Measurements from ENCODE around the gene RAB8B.

Gene RAB8B

GRCh38 chr15:63264688-63265293 lies 75.4 kb downstream of the RAB8B start:
- Mint-ChIP-seq H3K4me3 (no peak overlapping the region), H3K4me1 (peaks cover 4% of the 10 kb centered on the region), H3K9me3 (no peaks in the 10 kb centered on the region), H3K36me3 (peaks cover 22% of the 10 kb centered on the region), H3K27me3 (no peaks in the 10 kb centered on the region), H3K27ac (peak overlapping the region; percentile 4)
- ATAC-seq (ENCODE audit: low read depth) (no peak), DNase-seq (ENCODE audit: low spot score in 2 of 2) (no peak)

- H3K4me3 Mint-ChIP-seq, result no peak overlapping the region
- peaks cover under 1% of the 10 kb centered on the region for H3K36me3 Mint-ChIP-seq
- H3K27ac Mint-ChIP-seq, result peak overlapping the region; percentile 15
- peaks cover 14% of the 10 kb centered on the region for H3K4me1 Mint-ChIP-seq
- H3K9me3 Mint-ChIP-seq, result no peaks in the 10 kb centered on the region
- DNase-seq (ENCODE audit: low spot score in 2 of 2), result no peak
- H3K27me3 Mint-ChIP-seq, result no peaks in the 10 kb centered on the region
- no peak for ATAC-seq (ENCODE audit: low read depth)
These were observed 85.0 kb downstream of the RAB8B start for GRCh38 chr15:63274427-63274826.

GRCh38 chr15:63276342-63277037 lies 87.1 kb downstream of the RAB8B start:
- peak overlapping the region; percentile 36 for H3K27ac Mint-ChIP-seq
- H3K27me3 Mint-ChIP-seq, result no peaks in the 10 kb centered on the region
- DNase-seq (ENCODE audit: low spot score in 2 of 2) (no peak), ATAC-seq (ENCODE audit: low read depth) (no peak)
- no peaks in the 10 kb centered on the region for H3K9me3 Mint-ChIP-seq
- H3K4me3 Mint-ChIP-seq, result peak overlapping the region; percentile 87
- H3K4me1 Mint-ChIP-seq, result peaks cover 14% of the 10 kb centered on the region
- peaks cover 2% of the 10 kb centered on the region for H3K36me3 Mint-ChIP-seq

GRCh38 chr15:63277038-63277892 lies 87.9 kb downstream of the RAB8B start, which contains the start of gene APH1B:
Gene APH1B, plus strand, starts transcription at chr15:63277605. Its CDS starts 19 bp downstream, at chr15:63277624.
- Mint-ChIP-seq H3K27ac (peak within 1 kb of the TSS; percentile 85), H3K36me3 (peaks cover 2% of the 10 kb centered on the region), H3K4me1 (peaks cover 14% of the 10 kb centered on the region), H3K27me3 (no peaks in the 10 kb centered on the region), H3K9me3 (no peaks in the 10 kb centered on the region), H3K4me3 (peak within 1 kb of the TSS; percentile 92)
- DNase-seq (ENCODE audit: low spot score in 2 of 2), result peak; percentile 69 to 71
- peak; percentile 77 for ATAC-seq (ENCODE audit: low read depth)

- DNase-seq (ENCODE audit: low spot score in 2 of 2) (no peak), ATAC-seq (ENCODE audit: low read depth) (peak; percentile 3)
- Mint-ChIP-seq H3K27ac (peak overlapping the region; percentile 85), H3K4me3 (peak overlapping the region; percentile 92), H3K9me3 (no peaks in the 10 kb centered on the region), H3K36me3 (peaks cover 2% of the 10 kb centered on the region), H3K4me1 (peaks cover 14% of the 10 kb centered on the region), H3K27me3 (no peaks in the 10 kb centered on the region)
These were observed 88.6 kb downstream of the RAB8B start for GRCh38 chr15:63277893-63278456.

- Mint-ChIP-seq H3K9me3 (no peaks in the 10 kb centered on the region), H3K4me1 (peaks cover 8% of the 10 kb centered on the region), H3K4me3 (no peak overlapping the region), H3K27ac (no peak overlapping the region), H3K36me3 (peaks cover 6% of the 10 kb centered on the region), H3K27me3 (no peaks in the 10 kb centered on the region)
- ATAC-seq (ENCODE audit: low read depth) (no peak), DNase-seq (ENCODE audit: low spot score in 2 of 2) (no peak)
These were observed 93.7 kb downstream of the RAB8B start for GRCh38 chr15:63283126-63283525.

- H3K27me3 Mint-ChIP-seq, result no peaks in the 10 kb centered on the region
- H3K36me3 Mint-ChIP-seq, result peaks cover 6% of the 10 kb centered on the region
- no peak for DNase-seq (ENCODE audit: low spot score in 2 of 2)
- no peak overlapping the region for H3K4me3 Mint-ChIP-seq
- H3K9me3 Mint-ChIP-seq, result no peaks in the 10 kb centered on the region
- no peak for ATAC-seq (ENCODE audit: low read depth)
- peaks cover 6% of the 10 kb centered on the region for H3K4me1 Mint-ChIP-seq
- no peak overlapping the region for H3K27ac Mint-ChIP-seq
These were observed 94.9 kb downstream of the RAB8B start for GRCh38 chr15:63284335-63284734.

- peaks cover 6% of the 10 kb centered on the region for H3K4me1 Mint-ChIP-seq
These were observed 97.7 kb downstream of the RAB8B start for GRCh38 chr15:63287109-63287508.

GRCh38 chr15:63288342-63288741 lies 98.9 kb downstream of the RAB8B start:
- H3K9me3 Mint-ChIP-seq, result no peaks in the 10 kb centered on the region
- H3K4me1 Mint-ChIP-seq, result peaks cover 10% of the 10 kb centered on the region
- no peak for ATAC-seq (ENCODE audit: low read depth)
- H3K4me3 Mint-ChIP-seq, result no peak overlapping the region
- no peak overlapping the region for H3K27ac Mint-ChIP-seq
- H3K36me3 Mint-ChIP-seq, result peaks cover 4% of the 10 kb centered on the region
- H3K27me3 Mint-ChIP-seq, result no peaks in the 10 kb centered on the region
- DNase-seq (ENCODE audit: low spot score in 2 of 2), result no peak

More at GRCh38 chr15:63287109-63287508, 97.7 kb downstream of the RAB8B start:
- H3K4me3 Mint-ChIP-seq, result no peak overlapping the region
- no peaks in the 10 kb centered on the region for H3K9me3 Mint-ChIP-seq
- ATAC-seq (ENCODE audit: low read depth), result no peak
- no peak overlapping the region for H3K27ac Mint-ChIP-seq
- peaks cover 4% of the 10 kb centered on the region for H3K36me3 Mint-ChIP-seq
- no peak for DNase-seq (ENCODE audit: low spot score in 2 of 2)
- no peaks in the 10 kb centered on the region for H3K27me3 Mint-ChIP-seq

- ATAC-seq (ENCODE audit: low read depth) (peak; percentile 40), DNase-seq (ENCODE audit: low spot score in 2 of 2) (peak in 1 of 2 donors; percentile 29)
- Mint-ChIP-seq H3K27me3 (no peaks in the 10 kb centered on the region), H3K9me3 (no peaks in the 10 kb centered on the region), H3K27ac (no peak overlapping the region), H3K36me3 (peaks cover 4% of the 10 kb centered on the region), H3K4me3 (no peak overlapping the region), H3K4me1 (peaks cover 10% of the 10 kb centered on the region)
These were observed 99.5 kb downstream of the RAB8B start for GRCh38 chr15:63288778-63289378.

- Mint-ChIP-seq H3K4me3 (no peak overlapping the region), H3K27ac (no peak overlapping the region), H3K36me3 (peaks cover 16% of the 10 kb centered on the region), H3K9me3 (no peaks in the 10 kb centered on the region), H3K27me3 (no peaks in the 10 kb centered on the region), H3K4me1 (peaks cover 12% of the 10 kb centered on the region)
- ATAC-seq (ENCODE audit: low read depth) (no peak), DNase-seq (ENCODE audit: low spot score in 2 of 2) (no peak)
These were observed 102.1 kb downstream of the RAB8B start for GRCh38 chr15:63291507-63291906.

GRCh38 chr15:63292241-63292640 lies 102.8 kb downstream of the RAB8B start:
- no peak for DNase-seq (ENCODE audit: low spot score in 2 of 2)
- peaks cover 11% of the 10 kb centered on the region for H3K4me1 Mint-ChIP-seq
- peaks cover 13% of the 10 kb centered on the region for H3K36me3 Mint-ChIP-seq
- H3K27ac Mint-ChIP-seq, result peak overlapping the region; percentile 5
- H3K4me3 Mint-ChIP-seq, result no peak overlapping the region
- no peaks in the 10 kb centered on the region for H3K9me3 Mint-ChIP-seq
- H3K27me3 Mint-ChIP-seq, result no peaks in the 10 kb centered on the region
- ATAC-seq (ENCODE audit: low read depth), result no peak

- Mint-ChIP-seq H3K4me1 (peaks cover 11% of the 10 kb centered on the region), H3K4me3 (no peak overlapping the region), H3K9me3 (no peaks in the 10 kb centered on the region), H3K27ac (peak overlapping the region; percentile 5), H3K36me3 (peaks cover 14% of the 10 kb centered on the region), H3K27me3 (no peaks in the 10 kb centered on the region)
- ATAC-seq (ENCODE audit: low read depth) (peak; percentile 93), DNase-seq (ENCODE audit: low spot score in 2 of 2) (peak in 1 of 2 donors; percentile 10)
These were observed 103.4 kb downstream of the RAB8B start for GRCh38 chr15:63292771-63293170.

All from memory B cell (primary cell).